Hepatocyte (in vitro differentiated cells): ENCODE data around the gene TAF7.

Experiments
- CTCF ChIP-seq: fragments of 200-600 bp; sonication (generic); IDR thresholded peaks from 2 replicates; pipeline ENCODE4 v1.5.1; 2016; ENCODE audit warnings: antibody characterized with exemption, mild to moderate bottlenecking; ENCODE audit not compliant: poor library complexity
- EZH2 ChIP-seq: fragments of 200-600 bp; sonication (generic); IDR thresholded peaks from 2 replicates; pipeline ENCODE4 v1.6.1; 2016; ENCODE audit warnings: antibody characterized with exemption, mild to moderate bottlenecking, borderline replicate concordance

DNA sequence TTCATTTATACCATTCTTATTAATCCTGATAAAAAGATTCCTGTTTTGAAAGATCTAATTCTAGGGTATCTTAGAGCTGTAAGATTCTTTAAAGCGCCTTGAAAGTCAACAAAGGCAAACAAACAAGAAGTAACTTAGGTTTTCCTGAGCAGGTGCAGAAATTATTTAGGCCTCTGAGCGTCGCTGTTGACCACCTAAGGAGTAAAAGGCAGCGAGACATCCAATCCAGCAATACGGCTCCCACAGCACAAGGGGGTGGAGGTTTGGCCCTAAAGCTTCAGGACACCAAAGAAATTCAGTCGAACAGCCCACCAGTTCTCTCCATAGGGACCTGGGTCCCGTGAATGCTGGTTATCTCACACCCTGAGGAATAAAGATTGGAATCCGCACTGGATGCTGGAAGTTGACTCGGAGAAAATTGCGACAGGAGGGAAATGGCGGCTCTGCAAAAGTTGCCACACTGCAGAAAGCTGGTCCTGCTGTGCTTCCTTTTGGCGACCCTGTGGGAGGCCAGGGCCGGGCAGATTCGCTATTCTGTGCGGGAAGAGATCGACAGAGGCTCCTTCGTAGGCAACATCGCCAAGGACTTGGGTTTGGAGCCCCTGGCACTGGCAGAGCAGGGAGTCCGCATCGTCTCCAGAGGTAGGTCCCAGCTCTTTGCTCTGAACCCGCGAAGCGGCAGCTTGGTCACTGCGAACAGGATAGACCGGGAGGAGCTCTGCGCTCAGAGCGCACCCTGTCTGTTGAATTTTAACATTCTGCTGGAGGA lies 18.1 kb upstream of the TAF7 start, which contains the start of gene PCDHGA2:
- TF ChIP-seq EZH2 (no peak), CTCF (no peak)
